A673 (cell line): ENCODE measurements around the gene PPP1R12C. TPM values are rescaled to one million over a fixed set of nuclear protein-coding genes. Genes with fewer than 3 reads are reported as not detected.

Experiments
- BruUV-seq: library from RNA; stranded (reverse); fragments of 400-500 nt; replicated peaks from 2 replicates; lab custom pipeline; 2021; lab: Mats Ljungman, UMichigan
- CTCF ChIA-PET: fragments of 300-600 bp; sonication (Branson Sonifier 250); formaldehyde crosslinking; loops from one replicate; lab custom pipeline; 2022; ENCODE audit warnings: antibody characterized with exemption; lab: Charles Lee
- POLR2A ChIA-PET: fragments of 300-600 bp; sonication (Branson Sonifier 250); formaldehyde crosslinking; loops from one replicate; lab custom pipeline; 2022; ENCODE audit warnings: antibody characterized with exemption; ENCODE audit not compliant: low non-redundant PET; lab: Charles Lee
- DNase-seq: peaks from one replicate; pipeline ENCODE4 v3.0.0-alpha.2; 2015; ENCODE audit warnings: low spot score
- H3K27ac ChIP-seq: fragments of 200-600 bp; sonication (generic); 2 replicates; pipeline ENCODE4 v1.5.1; 2016; ENCODE audit warnings: mixed run types, low read depth, mild to moderate bottlenecking, mixed read lengths, antibody characterized with exemption, low read length; ENCODE audit not compliant: poor library complexity, severe bottlenecking
- H3K27me3 ChIP-seq: fragments of 200-600 bp; sonication (generic); replicated peaks from 2 replicates; pipeline ENCODE4 v1.6.1; 2017; ENCODE audit warnings: mixed run types, low read depth, mild to moderate bottlenecking, mixed read lengths, antibody characterized with exemption, low read length; ENCODE audit not compliant: insufficient read depth, poor library complexity
- H3K36me3 ChIP-seq: fragments of 200-600 bp; sonication (generic); 2 replicates; pipeline ENCODE4 v1.6.1; 2016; ENCODE audit warnings: mixed run types, mild to moderate bottlenecking, mixed read lengths, antibody characterized with exemption, low read length; ENCODE audit not compliant: insufficient read depth, poor library complexity, severe bottlenecking
- H3K4me1 ChIP-seq: fragments of 200-600 bp; sonication (generic); 2 replicates; pipeline ENCODE4 v1.6.1; 2017; ENCODE audit warnings: mixed run types, mild to moderate bottlenecking, mixed read lengths, antibody characterized with exemption, low read length; ENCODE audit not compliant: insufficient read depth, poor library complexity, severe bottlenecking
- H3K4me3 ChIP-seq: fragments of 200-600 bp; sonication (generic); 2 replicates; pipeline ENCODE4 v1.5.1; 2016; ENCODE audit warnings: low read depth, mixed run types, mild to moderate bottlenecking, mixed read lengths, low read length; ENCODE audit not compliant: poor library complexity, severe bottlenecking
- H3K9me3 ChIP-seq: fragments of 200-600 bp; sonication (generic); 2 replicates; pipeline ENCODE4 v1.6.1; 2016; ENCODE audit warnings: mixed run types, low read depth, mild to moderate bottlenecking, mixed read lengths, antibody characterized with exemption, low read length; ENCODE audit not compliant: poor library complexity, severe bottlenecking
- EZH2 ChIP-seq: fragments of 200-600 bp; sonication (generic); IDR thresholded peaks from 2 replicates; pipeline ENCODE4 v1.6.1; 2017; ENCODE audit warnings: borderline replicate concordance, low read depth, mild to moderate bottlenecking, mixed read lengths, antibody characterized with exemption, low read length; ENCODE audit not compliant: poor library complexity, severe bottlenecking
- intact Hi-C: fragments of 100-400 bp; cut with micrococcal nuclease; formaldehyde crosslinking; loops from one replicate; pipeline ENCODE4 v1.10.0; 2022; ENCODE audit not compliant: unreplicated experiment
- total RNA-seq: library from RNA; stranded (reverse); gene quantifications from 2 replicates; pipeline ENCODE4 v1.2.3, GENCODE V29; 2021
- TF ChIP-seq, protein P1 (sequence below): fragments of 300-800, 200-600 bp; sonication (generic); conservative IDR thresholded peaks from 2 replicates; pipeline ENCODE4 v1.5.1; 2017; ENCODE audit warnings: low read depth, mild to moderate bottlenecking, antibody characterized with exemption, low read length, moderate library complexity, mixed read lengths

Gene PPP1R12C
- total RNA-seq, 1 experiment from 2014 or later, result 94.6 TPM

DNA sequence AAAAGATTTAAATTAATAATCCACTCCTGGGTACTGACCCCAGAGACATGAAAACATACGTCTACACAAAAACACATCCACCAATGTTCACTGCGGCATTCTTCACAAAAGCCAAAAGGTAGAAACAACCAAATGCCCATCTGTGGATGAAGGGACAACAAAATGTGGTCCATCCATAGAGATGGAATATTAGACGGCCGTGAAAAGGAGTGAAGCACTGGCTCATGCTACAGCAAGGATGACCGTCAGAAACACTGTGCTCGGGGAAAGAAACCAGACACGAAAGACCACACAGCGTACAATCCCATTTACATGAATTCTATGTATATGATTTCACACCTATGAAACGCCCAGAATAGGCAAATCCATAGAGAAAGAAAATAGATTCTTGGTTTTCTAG, 60.6 kb downstream of the PPP1R12C start:
- no peak overlapping the region for H3K4me3 ChIP-seq
- H3K9me3 ChIP-seq, result no peaks in the 10 kb centered on the region
- H3K27me3 ChIP-seq, result no peaks in the 10 kb centered on the region
- H3K27ac ChIP-seq, result no peak overlapping the region
- intact Hi-C loops, result no loop called here
- ChIA-PET POLR2A (no interaction called here), CTCF (no interaction called here)
- TF ChIP-seq, protein P1, sequence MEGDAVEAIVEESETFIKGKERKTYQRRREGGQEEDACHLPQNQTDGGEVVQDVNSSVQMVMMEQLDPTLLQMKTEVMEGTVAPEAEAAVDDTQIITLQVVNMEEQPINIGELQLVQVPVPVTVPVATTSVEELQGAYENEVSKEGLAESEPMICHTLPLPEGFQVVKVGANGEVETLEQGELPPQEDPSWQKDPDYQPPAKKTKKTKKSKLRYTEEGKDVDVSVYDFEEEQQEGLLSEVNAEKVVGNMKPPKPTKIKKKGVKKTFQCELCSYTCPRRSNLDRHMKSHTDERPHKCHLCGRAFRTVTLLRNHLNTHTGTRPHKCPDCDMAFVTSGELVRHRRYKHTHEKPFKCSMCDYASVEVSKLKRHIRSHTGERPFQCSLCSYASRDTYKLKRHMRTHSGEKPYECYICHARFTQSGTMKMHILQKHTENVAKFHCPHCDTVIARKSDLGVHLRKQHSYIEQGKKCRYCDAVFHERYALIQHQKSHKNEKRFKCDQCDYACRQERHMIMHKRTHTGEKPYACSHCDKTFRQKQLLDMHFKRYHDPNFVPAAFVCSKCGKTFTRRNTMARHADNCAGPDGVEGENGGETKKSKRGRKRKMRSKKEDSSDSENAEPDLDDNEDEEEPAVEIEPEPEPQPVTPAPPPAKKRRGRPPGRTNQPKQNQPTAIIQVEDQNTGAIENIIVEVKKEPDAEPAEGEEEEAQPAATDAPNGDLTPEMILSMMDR, result no peak
- TF ChIP-seq EZH2, result no peak
- no peaks in the 10 kb centered on the region for H3K4me1 ChIP-seq
- no TSS peak for BruUV-seq
- H3K36me3 ChIP-seq, result peaks cover 46% of the 10 kb centered on the region
- DNase-seq, result no peak

DNA sequence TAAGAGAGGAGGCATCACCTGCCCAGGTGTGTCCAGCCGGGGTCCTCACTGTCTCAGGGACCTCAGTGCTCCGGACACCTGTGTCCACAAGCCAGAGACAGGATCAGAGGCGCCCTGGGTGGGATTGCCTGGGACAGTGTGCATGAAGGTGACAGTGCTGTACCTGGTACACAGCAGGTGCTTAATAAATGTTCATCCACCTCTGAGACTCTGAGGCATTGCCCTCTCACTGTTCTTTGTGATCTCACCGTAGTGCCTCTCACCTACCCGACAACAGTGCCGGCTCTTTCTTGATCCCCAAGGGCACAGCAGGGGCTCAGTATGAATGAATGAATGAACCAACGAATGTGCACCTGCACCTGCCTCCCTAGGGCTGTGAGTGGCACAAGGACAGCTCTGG, 63.7 kb downstream of the PPP1R12C start:
- Histone ChIP-seq H3K27me3 (no peaks in the 10 kb centered on the region), H3K9me3 (no peaks in the 10 kb centered on the region), H3K27ac (no peak overlapping the region), H3K36me3 (peaks cover 49% of the 10 kb centered on the region), H3K4me1 (no peaks in the 10 kb centered on the region), H3K4me3 (no peak overlapping the region)
- DNase-seq, result no peak
- ChIA-PET CTCF (no interaction called here), POLR2A (no interaction called here)
- intact Hi-C loops, result no loop called here
- no TSS peak for BruUV-seq
- TF ChIP-seq, protein P1, result no peak

DNA sequence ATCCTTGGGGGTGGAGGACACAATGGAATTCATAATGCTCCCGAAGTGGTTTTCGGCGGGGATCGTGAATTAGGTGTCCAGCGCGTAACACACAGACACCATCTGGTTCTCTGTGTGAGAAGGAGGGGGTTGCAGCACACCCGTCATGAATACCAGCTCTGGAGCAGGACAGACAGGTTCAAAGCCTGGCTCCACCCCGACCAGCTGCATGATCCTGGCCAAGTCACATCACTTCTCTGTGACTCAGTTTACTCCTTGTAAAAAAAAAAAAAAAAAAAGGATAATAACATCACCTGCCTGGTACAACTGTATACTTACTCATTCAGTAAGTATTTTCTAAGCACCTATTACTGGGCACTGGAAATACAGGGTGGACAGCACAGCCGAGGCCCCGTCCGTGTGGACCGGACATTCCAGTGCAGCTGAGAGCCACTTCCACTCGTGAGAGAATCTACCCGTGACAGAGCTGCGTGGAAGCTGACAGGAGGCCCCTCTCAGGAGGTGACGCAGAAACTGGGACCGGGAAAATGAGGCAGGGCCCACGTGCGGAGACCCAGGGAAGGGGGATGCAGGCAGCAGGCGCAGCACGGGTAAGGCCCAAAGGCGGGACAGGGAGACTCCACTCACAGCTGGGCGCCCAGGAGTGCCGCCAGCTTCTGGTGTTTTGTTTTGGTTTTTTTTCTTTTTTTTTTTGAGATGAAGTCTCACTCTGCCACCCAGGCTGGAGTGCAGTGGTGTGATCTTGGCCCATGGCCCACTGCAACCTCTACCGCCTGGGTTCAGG, 66.5 kb downstream of the PPP1R12C start:
- Histone ChIP-seq H3K4me1 (no peaks in the 10 kb centered on the region), H3K27me3 (no peaks in the 10 kb centered on the region), H3K4me3 (no peak overlapping the region), H3K9me3 (no peaks in the 10 kb centered on the region), H3K36me3 (peaks cover 45% of the 10 kb centered on the region), H3K27ac (no peak overlapping the region)
- ChIA-PET POLR2A (interaction anchor here (0.8 kb wide), 1 partner anchor 12 kb away, joined by 3 read pairs; the partner anchor contains the start of gene RDH13), CTCF (no interaction called here)
- DNase-seq, result no peak
- intact Hi-C loops, result no loop called here
- BruUV-seq, result no TSS peak
- TF ChIP-seq, protein P1, result no peak
- no peak for TF ChIP-seq EZH2
